Small intestine (tissue), 7 donors: ENCODE data around the gene DIO2. TPM values are rescaled to one million over a fixed set of nuclear protein-coding genes. Genes with fewer than 3 reads are reported as not detected.
A peak's percentile ranks its signal among the peaks of the same experiment; 100 is the strongest.

Experiments
- DNase-seq, 2 donors: peaks; one replicate each; pipeline versions ENCODE4 v3.0.0 to v3.0.0-alpha.2; 2013
- FAIRE-seq: peaks from 2 replicates; lab custom pipeline; 2012; peaks lifted over from hg19 to GRCh38; lab: Jason Lieb, UNC
- H3K27ac ChIP-seq, 3 donors: one replicate each; pipeline ENCODE4 v1.5.1; 2013; ENCODE audit warnings: low read length in 2 of 3, mild to moderate bottlenecking in 2 of 3, control low read depth in 1 of 3, inconsistent platforms in 1 of 3, low read depth in 1 of 3, moderate library complexity in 1 of 3
- H3K27me3 ChIP-seq, 3 donors: one replicate each; pipeline ENCODE4 v1.6.1; 2013; ENCODE audit warnings: low read length in 3 of 3, inconsistent platforms in 1 of 3; ENCODE audit not compliant: control insufficient read depth in 3 of 3, insufficient read depth in 3 of 3
- H3K36me3 ChIP-seq, 3 donors: one replicate each; pipeline ENCODE4 v1.6.1; 2013; ENCODE audit warnings: low read length in 3 of 3, inconsistent platforms in 1 of 3, low read depth in 1 of 3, mild to moderate bottlenecking in 1 of 3, moderate library complexity in 1 of 3; ENCODE audit not compliant: control insufficient read depth in 3 of 3, insufficient read depth in 2 of 3
- H3K4me1 ChIP-seq, 3 donors: one replicate each; pipeline ENCODE4 v1.6.1; 2013; ENCODE audit warnings: low read length in 2 of 3, inconsistent platforms in 1 of 3, low read depth in 1 of 3, mild to moderate bottlenecking in 1 of 3, moderate library complexity in 1 of 3; ENCODE audit not compliant: control insufficient read depth in 3 of 3, insufficient read depth in 2 of 3
- H3K4me3 ChIP-seq, 3 donors: one replicate each; pipeline ENCODE4 v1.5.1; 2013; ENCODE audit warnings: low read length in 3 of 3, control low read depth in 1 of 3, inconsistent platforms in 1 of 3, low read depth in 1 of 3, mild to moderate bottlenecking in 1 of 3, moderate library complexity in 1 of 3
- H3K9me3 ChIP-seq, 2 donors: one replicate each; pipeline ENCODE4 v1.6.1; 2013; ENCODE audit warnings: low read depth in 1 of 2, low read length in 1 of 2; ENCODE audit not compliant: control insufficient read depth in 2 of 2, insufficient read depth in 1 of 2
- WGBS, 3 donors: extraction: QIAGEN DNeasy Blood & Tissue Kit; methylation state at CpG; one replicate each; pipeline ENCODE4 v1.1.7; 2013; 5-methylcytosine and 5-hydroxymethylcytosine counted together
- polyA plus RNA-seq, 4 donors: library from polyadenylated mRNA; stranded (reverse) in 3 of 4; unstranded in 1 of 4; fragments of 200-250 nt in 3 of 4; fragments of 120-200 nt in 1 of 4; gene quantifications; one replicate each; pipeline versions ENCODE4 v1.2.1 to v1.2.3, GENCODE V29; 2013
- donor health status: healthy with polysubstance abuse.
- donor health status: control.
- donor health status: control.
- donor health status: Bipolar disorder and iron deficiency.
- donor health status: healthy.

Gene DIO2
- polyA plus RNA-seq, 4 donors: 0.07 to 3.8 (median 1.5) TPM

DNA sequence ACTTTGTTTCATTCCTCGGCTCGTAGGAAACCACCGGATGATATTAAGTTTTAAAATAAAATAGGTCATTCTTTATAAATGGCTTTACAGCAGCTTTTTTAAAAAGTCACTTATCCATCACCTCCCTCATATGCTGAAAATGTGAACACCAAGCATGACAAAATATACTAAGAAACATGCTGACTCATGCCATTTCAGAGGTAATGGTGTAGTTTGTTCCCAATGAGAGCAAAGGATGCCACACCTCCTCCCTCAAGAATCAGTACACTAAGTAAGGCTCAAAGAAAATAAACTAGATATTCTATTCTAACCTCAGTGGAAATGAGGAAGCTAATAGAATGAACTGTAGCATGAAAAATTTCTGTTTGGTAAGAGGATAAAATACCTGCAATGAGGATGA lies 5.5 kb upstream of the DIO2 start:
- H3K4me1 ChIP-seq: no peaks in the 10 kb centered on the region
- DNase-seq: no peak
- H3K27ac ChIP-seq: no peak overlapping the region
- H3K4me3 ChIP-seq: no peak overlapping the region
- H3K9me3 ChIP-seq: no peaks in the 10 kb centered on the region
- H3K27me3 ChIP-seq: no peaks in the 10 kb centered on the region
- WGBS, 3 donors: 85 to 95% (median 92%) methylated on average over 3 of the region's 3 CpGs
- no peaks in the 10 kb centered on the region for H3K36me3 ChIP-seq
- FAIRE-seq: no peak

DNA sequence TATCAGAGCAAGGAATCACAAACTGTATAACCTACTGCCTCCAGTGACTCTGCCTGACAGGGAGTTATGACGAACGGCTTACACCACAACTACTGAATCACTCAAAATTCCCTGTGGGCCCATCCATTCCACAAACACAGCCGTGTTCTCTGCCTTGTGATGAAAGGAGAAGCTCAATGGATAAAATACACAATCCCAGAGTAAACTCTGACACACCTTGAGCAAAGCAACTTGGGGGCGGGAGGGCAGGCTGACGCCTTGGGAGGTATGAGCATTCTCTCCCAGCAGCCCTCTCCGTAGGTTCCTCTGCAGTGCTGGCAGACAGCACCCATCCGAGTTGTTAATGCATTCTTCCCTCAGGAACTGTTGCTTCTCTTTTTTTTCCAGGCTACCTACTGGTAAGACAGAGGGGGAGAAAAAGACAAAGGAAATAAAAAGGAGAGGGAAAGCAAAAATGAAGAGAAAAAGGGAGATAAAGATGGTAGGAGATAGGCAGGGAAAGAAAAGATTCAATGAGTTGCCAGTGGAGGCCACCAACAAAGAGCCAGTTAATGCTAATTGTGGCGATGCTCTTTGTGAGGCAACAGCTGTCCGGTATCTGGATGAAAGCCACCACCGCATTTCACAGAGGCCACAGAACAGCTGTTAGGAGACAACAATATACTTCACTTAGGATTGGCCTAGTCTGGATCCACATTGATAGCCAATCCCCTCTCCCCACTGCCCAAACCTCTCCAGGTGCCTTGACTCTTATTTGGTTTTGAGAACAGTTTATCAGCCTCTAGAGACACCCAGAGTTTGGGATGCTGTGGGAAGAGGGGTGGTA lies 4.7 kb upstream of the DIO2 start:
- 42 to 49% (median 48%) methylated on average over 10 of the region's 10 CpGs for WGBS, 3 donors
- peaks cover 0 to 3% (median 0%) of the 10 kb centered on the region in 3 donors for H3K27me3 ChIP-seq
- no peak overlapping the region for H3K27ac ChIP-seq
- no peaks in the 10 kb centered on the region for H3K9me3 ChIP-seq
- no peak overlapping the region for H3K4me3 ChIP-seq
- FAIRE-seq: no peak
- no peaks in the 10 kb centered on the region for H3K4me1 ChIP-seq
- DNase-seq: peak in 1 of 2 donors; percentile 9
- no peaks in the 10 kb centered on the region for H3K36me3 ChIP-seq

DNA sequence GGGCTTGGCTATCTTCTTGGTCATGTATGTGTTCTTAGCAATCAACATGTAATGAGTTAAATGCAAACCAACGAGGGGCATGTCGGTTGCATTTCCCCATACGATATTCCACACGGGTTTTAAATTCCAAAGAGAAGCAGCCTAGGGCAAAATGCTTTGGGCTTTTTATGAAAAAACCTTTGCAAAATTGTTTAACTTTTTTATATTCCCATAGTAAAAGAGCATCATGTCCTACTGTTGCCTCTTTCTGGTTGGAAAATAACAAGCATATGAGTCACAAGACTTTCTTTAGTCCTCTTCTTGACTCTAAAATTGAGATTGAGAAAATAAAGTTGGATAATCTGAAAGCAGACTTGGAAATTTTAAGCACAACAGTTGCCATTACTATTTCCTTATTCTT lies 3.8 kb upstream of the DIO2 start:
- no peaks in the 10 kb centered on the region for H3K4me1 ChIP-seq
- DNase-seq (no peak), FAIRE-seq (no peak)
- H3K27ac ChIP-seq: no peak overlapping the region
- no peaks in the 10 kb centered on the region for H3K36me3 ChIP-seq
- H3K9me3 ChIP-seq: no peaks in the 10 kb centered on the region
- H3K4me3 ChIP-seq: no peak overlapping the region
- WGBS, 3 donors: 88 to 93% (median 88%) methylated on average over 4 of the region's 4 CpGs
- H3K27me3 ChIP-seq: peaks cover 0 to 6% (median 0%) of the 10 kb centered on the region in 3 donors

DNA sequence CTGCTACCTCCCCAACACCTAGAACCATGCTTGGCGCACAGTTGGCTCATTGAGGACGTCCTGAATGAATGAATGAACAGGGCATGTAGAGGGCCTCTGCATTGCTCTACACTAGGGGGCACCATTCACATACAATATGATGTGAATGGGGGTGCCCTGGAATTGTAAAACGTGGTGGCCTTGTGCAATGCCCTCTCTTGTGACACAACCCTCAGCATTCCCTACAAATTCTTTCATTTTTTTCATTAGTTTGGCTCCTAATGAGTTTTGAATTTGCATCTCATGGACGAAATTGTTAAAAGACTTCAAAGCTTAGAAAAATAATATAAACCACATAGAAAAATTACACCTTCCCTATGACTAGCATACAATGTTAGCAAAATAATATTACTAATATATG lies 2.3 kb upstream of the DIO2 start:
- no peaks in the 10 kb centered on the region for H3K36me3 ChIP-seq
- FAIRE-seq: no peak
- no peaks in the 10 kb centered on the region for H3K9me3 ChIP-seq
- no peak overlapping the region for H3K27ac ChIP-seq
- WGBS, 3 donors: 46 to 51% (median 49%) methylated on average over 4 of the region's 4 CpGs
- H3K27me3 ChIP-seq: peaks cover 0 to 6% (median 0%) of the 10 kb centered on the region in 3 donors
- peak; percentile 13 to 26 for DNase-seq
- no peak overlapping the region for H3K4me3 ChIP-seq
- no peaks in the 10 kb centered on the region for H3K4me1 ChIP-seq

DNA sequence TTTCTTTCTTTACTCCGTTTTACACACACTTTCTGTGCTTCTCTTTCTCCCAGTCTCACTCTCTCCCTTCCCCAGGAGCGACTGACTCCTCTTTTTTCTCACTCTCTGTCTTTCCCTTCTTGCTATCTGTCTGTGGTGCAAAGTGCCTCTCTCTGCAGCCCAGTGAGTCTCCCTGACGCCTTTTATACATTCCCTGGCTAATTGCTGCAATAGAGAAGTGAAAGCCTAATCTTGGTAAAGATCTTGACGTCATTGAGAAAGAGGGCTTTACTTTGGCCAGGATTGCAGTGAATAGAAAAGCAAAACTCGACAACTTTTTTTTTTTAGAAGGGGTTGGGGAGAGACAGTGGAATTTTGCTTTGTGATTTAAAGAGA lies 706 bp upstream of the DIO2 start:
- H3K4me1 ChIP-seq: no peaks in the 10 kb centered on the region
- H3K4me3 ChIP-seq: no peak overlapping the region
- peaks cover 0 to 6% (median 0%) of the 10 kb centered on the region in 3 donors for H3K27me3 ChIP-seq
- 5 to 8% (median 6%) methylated on average over 5 of the region's 5 CpGs for WGBS, 3 donors
- FAIRE-seq (no peak), DNase-seq (peak; percentile 1 to 5)
- H3K27ac ChIP-seq: no peak overlapping the region
- no peaks in the 10 kb centered on the region for H3K36me3 ChIP-seq
- H3K9me3 ChIP-seq: no peaks in the 10 kb centered on the region

DNA sequence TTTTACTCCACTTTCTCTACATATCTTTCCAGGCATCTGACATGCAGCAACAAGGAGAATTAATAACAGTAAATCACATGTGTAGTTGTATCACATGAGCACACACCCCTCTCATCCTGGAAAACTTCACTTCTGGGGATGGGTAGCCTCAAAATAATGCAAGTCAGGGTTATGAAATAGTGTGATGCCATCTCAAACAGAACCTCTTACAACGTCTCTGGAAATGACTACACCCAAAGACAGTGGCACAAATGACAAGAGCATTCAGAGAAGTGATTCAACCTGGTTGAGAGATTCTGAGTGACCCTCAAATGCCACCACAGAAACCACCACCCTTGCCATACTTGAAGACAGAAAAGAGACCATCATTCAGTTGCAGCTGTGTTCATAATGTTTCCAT lies 2.8 kb downstream of the DIO2 start:
- no peak overlapping the region for H3K4me3 ChIP-seq
- H3K36me3 ChIP-seq: no peaks in the 10 kb centered on the region
- WGBS, 3 donors: 25 to 48% (median 32%) methylated on average over 1 of the region's 1 CpG
- H3K9me3 ChIP-seq: no peaks in the 10 kb centered on the region
- no peaks in the 10 kb centered on the region for H3K4me1 ChIP-seq
- FAIRE-seq (no peak), DNase-seq (no peak)
- peaks cover 0 to 6% (median 0%) of the 10 kb centered on the region in 3 donors for H3K27me3 ChIP-seq
- no peak overlapping the region for H3K27ac ChIP-seq

DNA sequence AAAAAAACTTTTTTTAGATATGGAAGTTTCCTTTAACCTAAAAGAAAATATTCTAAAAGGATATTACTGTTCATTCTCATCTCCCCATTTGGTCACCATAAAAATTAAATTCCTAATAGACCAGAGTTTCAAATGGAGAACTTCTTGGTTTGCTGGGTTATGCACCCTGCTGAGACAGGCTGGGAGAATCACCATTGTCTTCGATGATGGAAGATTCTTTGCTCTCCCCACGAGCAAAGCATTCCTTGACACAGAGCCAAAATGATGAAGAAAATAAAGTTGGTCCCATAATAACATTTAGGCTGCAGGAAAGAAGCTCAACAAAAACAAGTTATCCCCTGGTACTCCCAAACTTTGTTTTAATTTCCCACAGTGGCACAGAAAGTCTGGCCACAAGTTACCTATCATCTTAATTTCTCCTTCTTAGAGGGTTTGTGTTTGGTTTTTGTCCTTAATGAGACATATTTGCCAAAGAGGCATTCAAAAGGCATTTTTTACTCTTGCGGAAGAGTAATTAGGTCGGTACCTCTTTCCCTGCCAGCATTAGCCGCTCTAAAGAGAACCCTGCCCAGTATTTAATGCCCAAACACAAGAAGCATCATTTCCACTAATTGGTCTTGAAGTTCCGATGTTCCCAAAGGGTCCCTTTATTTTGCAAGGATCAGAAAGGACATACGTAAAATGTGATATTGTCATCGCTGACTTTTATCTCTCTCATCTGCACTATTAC lies 4.8 kb downstream of the DIO2 start:
- WGBS, 3 donors: 73 to 82% (median 75%) methylated on average over 8 of the region's 8 CpGs
- FAIRE-seq: no peak
- no peak for DNase-seq

DNA sequence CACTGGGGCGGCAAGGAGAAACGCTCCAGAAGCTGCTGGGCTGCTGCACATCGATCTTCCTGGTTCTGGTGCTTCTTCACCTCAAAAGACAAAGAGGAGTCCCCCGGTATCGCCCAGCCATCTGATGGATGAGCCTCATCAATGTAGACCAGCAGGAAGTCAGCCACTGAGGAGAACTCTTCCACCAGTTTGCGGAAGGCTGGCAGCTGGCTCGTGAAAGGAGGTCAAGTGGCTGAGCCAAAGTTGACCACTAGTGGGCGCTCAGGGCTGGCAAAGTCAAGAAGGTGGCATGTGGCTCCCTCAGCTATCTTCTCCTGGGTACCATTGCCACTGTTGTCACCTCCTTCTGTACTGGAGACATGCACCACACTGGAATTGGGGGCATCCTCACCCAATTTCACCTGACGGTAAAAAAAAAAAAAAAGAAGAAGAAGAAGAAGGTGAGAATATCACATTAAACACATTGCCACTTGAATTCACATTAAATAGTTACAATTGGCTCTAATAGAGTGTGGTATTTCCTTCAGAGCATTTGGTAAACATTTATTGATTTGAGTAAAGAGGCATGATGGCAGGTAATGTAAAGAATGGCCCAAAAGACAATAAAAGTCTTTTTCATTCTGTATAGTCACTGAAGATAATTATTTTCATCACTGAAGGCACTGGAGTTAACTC lies 8.3 kb downstream of the DIO2 start:
- no peaks in the 10 kb centered on the region for H3K9me3 ChIP-seq
- H3K27me3 ChIP-seq: no peaks in the 10 kb centered on the region
- DNase-seq: peak in 1 of 2 donors; percentile 16
- no peak overlapping the region for H3K4me3 ChIP-seq
- FAIRE-seq: no peak
- H3K36me3 ChIP-seq: no peaks in the 10 kb centered on the region
- 72 to 75% (median 74%) methylated on average over 9 of the region's 9 CpGs for WGBS, 3 donors
- no peak overlapping the region for H3K27ac ChIP-seq
- H3K4me1 ChIP-seq: no peaks in the 10 kb centered on the region

More for the DNA sequence above, 4.8 kb downstream of the DIO2 start:
- Histone ChIP-seq H3K27ac (no peak overlapping the region), H3K9me3 (no peaks in the 10 kb centered on the region), H3K4me1 (no peaks in the 10 kb centered on the region), H3K27me3 (peaks cover 0 to 6% (median 0%) of the 10 kb centered on the region in 3 donors), H3K4me3 (no peak overlapping the region), H3K36me3 (no peaks in the 10 kb centered on the region)
